Measurements from ENCODE around the gene GLIS1.

- no peak for TF ChIP-seq POLR2A (IDR thresholded peaks at IDR 0.05)
- TF ChIP-seq, protein P1, sequence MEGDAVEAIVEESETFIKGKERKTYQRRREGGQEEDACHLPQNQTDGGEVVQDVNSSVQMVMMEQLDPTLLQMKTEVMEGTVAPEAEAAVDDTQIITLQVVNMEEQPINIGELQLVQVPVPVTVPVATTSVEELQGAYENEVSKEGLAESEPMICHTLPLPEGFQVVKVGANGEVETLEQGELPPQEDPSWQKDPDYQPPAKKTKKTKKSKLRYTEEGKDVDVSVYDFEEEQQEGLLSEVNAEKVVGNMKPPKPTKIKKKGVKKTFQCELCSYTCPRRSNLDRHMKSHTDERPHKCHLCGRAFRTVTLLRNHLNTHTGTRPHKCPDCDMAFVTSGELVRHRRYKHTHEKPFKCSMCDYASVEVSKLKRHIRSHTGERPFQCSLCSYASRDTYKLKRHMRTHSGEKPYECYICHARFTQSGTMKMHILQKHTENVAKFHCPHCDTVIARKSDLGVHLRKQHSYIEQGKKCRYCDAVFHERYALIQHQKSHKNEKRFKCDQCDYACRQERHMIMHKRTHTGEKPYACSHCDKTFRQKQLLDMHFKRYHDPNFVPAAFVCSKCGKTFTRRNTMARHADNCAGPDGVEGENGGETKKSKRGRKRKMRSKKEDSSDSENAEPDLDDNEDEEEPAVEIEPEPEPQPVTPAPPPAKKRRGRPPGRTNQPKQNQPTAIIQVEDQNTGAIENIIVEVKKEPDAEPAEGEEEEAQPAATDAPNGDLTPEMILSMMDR (IDR thresholded peaks at IDR 0.05), result no peak
Measured at GRCh38 chr1:53718443-53718842, 20.5 kb downstream of the GLIS1 start.

Data from heart left ventricle (tissue), 13 donors.